Right atrium auricular region (tissue), 2 donors: ENCODE results near the gene AHCY. TPM values are rescaled to one million over a fixed set of nuclear protein-coding genes. Genes with fewer than 3 reads are reported as not detected.
"Not testable (repeated sequence)": the region's sequence is repeated elsewhere in the genome, so short reads cannot be mapped to it uniquely, and the experiment has no call there.

Experiments
- DNase-seq: peaks from one replicate; pipeline ENCODE4 v3.0.0-alpha.2; 2019; ENCODE audit warnings: low spot score
- H3K27ac ChIP-seq, 2 donors: fragments of 200-600 bp; sonication (generic); 1 replicate in 1 of 2; 2 replicates in 1 of 2; pipeline ENCODE4 v1.5.1; 2016 to 2019
- H3K27me3 ChIP-seq, 2 donors: fragments of 200-600 bp; sonication (generic); one replicate each; pipeline versions ENCODE4 v1.5.1 to v1.6.0; 2017 to 2019
- H3K36me3 ChIP-seq: fragments of 200-600 bp; sonication (generic); one replicate; pipeline ENCODE4 v1.5.1; 2016
- H3K4me1 ChIP-seq, 2 donors: fragments of 200-600 bp; sonication (generic); one replicate each; pipeline versions ENCODE4 v1.5.1 to v1.6.0; 2017 to 2019
- H3K4me3 ChIP-seq, 2 donors: fragments of 200-600 bp; sonication (generic); 1 replicate in 1 of 2; 2 replicates in 1 of 2; pipeline ENCODE4 v1.5.1; 2017 to 2019; ENCODE audit warnings: mild to moderate bottlenecking in 1 of 2, moderate library complexity in 1 of 2
- H3K9me3 ChIP-seq, 2 donors: fragments of 200-600 bp; sonication (generic); one replicate each; pipeline ENCODE4 v1.5.1; 2019
- CTCF ChIP-seq, 2 donors: fragments of 200-600 bp; sonication (generic); IDR thresholded peaks; one replicate each; pipeline ENCODE4 v1.5.1; 2019; ENCODE audit warnings: antibody characterized with exemption in 2 of 2
- total RNA-seq, 2 donors: library from RNA; depleted of rRNA; stranded (reverse); fragments of >200 nt; gene quantifications; one replicate each; pipeline ENCODE4 v1.1.0, GENCODE V29; 2016

The AHCY gene
- total RNA-seq, 2 donors from 2014 or later: 51.9 to 59.7 TPM

GRCh38 chr20:34328928-34329677, 25.9 kb upstream of the AHCY start:
- Histone ChIP-seq H3K4me1 (peaks cover 0 to 8% of the 10 kb centered on the region in 2 donors), H3K27ac (no peak overlapping the region), H3K27me3 (no peaks in the 10 kb centered on the region), H3K4me3 (no peak overlapping the region), H3K9me3 (no peaks in the 10 kb centered on the region), H3K36me3 (no peaks in the 10 kb centered on the region)
- no peak for TF ChIP-seq CTCF (IDR thresholded peaks at IDR 0.05)
- no peak for DNase-seq

- H3K4me1 ChIP-seq, H3K27me3 ChIP-seq, H3K36me3 ChIP-seq, H3K27ac ChIP-seq, H3K9me3 ChIP-seq, H3K4me3 ChIP-seq, DNase-seq: not testable (repeated sequence)
Measured at GRCh38 chr20:34328207-34328606, 25.1 kb upstream of the AHCY start.

GRCh38 chr20:34324541-34324940, 21.4 kb upstream of the AHCY start:
- no peaks in the 10 kb centered on the region for H3K9me3 ChIP-seq
- H3K4me1 ChIP-seq: peaks cover 0 to 10% of the 10 kb centered on the region in 2 donors
- H3K27me3 ChIP-seq: no peaks in the 10 kb centered on the region
- H3K4me3 ChIP-seq: no peak overlapping the region
- DNase-seq: no peak
- no peaks in the 10 kb centered on the region for H3K36me3 ChIP-seq
- no peak for TF ChIP-seq CTCF (IDR thresholded peaks at IDR 0.05)
- H3K27ac ChIP-seq: no peak overlapping the region

GRCh38 chr20:34322267-34323105, 19.3 kb upstream of the AHCY start:
- Histone ChIP-seq H3K36me3 (no peaks in the 10 kb centered on the region), H3K4me3 (no peak overlapping the region), H3K9me3 (no peaks in the 10 kb centered on the region), H3K4me1 (peaks cover 0 to 10% of the 10 kb centered on the region in 2 donors), H3K27ac (no peak overlapping the region), H3K27me3 (no peaks in the 10 kb centered on the region)
- no peak for DNase-seq
- no peak for TF ChIP-seq CTCF (IDR thresholded peaks at IDR 0.05)

GRCh38 chr20:34320861-34321260, 17.7 kb upstream of the AHCY start:
- H3K4me3 ChIP-seq: no peak overlapping the region
- H3K36me3 ChIP-seq: no peaks in the 10 kb centered on the region
- peaks cover 0 to 10% of the 10 kb centered on the region in 2 donors for H3K4me1 ChIP-seq
- no peaks in the 10 kb centered on the region for H3K9me3 ChIP-seq
- H3K27ac ChIP-seq: no peak overlapping the region
- H3K27me3 ChIP-seq: no peaks in the 10 kb centered on the region
- no peak for TF ChIP-seq CTCF (IDR thresholded peaks at IDR 0.05)
- DNase-seq: no peak
